GM18873 (cell line): ENCODE results near the gene TSHZ1.
"Not testable (repeated sequence)": the region's sequence is repeated elsewhere in the genome, so short reads cannot be mapped to it uniquely, and the experiment has no call there.

Experiments used
- ATAC-seq: cut with Tn5 transposase; IDR thresholded peaks from one replicate; pipeline ENCODE4 v1.9.1; 2021; ENCODE audit warnings: mild to moderate bottlenecking, moderate library complexity, moderate number of reproducible peaks; ENCODE audit not compliant: unreplicated experiment, low FRiP score

TSHZ1 gene

DNA sequence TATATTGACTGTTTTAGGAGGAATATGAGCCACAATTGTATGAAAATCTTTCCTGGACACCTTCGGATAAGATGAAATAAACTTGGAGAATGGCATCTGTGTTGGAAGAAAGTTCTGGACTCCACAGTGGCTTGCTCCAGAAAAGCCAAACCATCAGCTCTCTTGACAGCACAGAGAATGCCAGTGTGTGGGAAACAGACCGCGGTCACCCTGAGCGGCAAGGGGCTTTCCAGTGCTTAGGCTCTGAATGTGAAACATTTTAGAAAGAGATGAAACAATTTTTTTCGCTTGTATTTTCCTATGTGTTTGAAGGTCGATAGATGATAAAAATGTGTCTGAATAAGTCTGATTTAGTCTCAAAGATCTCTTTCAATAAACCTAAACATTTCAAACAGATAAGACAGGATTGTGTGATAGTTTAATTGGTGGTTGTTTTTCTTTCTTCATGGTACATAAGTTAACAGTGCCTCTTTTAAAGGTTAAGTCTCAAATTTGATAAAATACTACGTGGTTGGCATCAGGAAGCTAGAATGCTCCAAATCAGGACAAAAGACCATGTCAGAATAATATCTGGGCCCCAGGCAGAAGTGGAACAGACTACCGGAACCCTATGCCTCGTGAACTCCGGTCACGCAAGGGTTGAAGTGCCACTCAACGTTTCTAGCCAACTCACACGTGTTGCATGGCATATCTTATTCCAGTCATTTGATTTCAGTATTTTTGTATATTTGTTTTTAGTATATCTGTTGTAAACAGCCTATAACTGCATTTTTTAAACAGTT lies 30.6 kb upstream of the TSHZ1 start:
- no peak for ATAC-seq

DNA sequence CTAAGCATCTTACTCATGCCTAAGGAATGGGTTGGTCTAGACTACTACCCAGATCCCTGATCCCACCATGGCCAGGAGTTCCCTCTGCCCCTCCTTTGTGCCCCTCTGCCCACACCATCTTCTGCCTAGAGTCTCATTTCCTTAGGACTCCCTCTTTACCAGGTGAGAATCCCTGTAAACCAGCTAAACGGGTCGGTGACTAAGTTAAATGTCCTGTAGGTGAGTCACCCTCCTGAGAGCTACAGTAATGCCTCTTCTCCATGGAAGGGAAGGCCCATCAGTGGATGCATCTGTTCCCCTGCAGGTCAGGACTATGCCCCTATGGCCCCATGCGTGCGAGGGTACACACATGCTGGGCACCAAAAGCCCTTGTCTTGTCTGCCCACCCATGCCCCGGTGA lies 27.1 kb upstream of the TSHZ1 start:
- no peak for ATAC-seq

DNA sequence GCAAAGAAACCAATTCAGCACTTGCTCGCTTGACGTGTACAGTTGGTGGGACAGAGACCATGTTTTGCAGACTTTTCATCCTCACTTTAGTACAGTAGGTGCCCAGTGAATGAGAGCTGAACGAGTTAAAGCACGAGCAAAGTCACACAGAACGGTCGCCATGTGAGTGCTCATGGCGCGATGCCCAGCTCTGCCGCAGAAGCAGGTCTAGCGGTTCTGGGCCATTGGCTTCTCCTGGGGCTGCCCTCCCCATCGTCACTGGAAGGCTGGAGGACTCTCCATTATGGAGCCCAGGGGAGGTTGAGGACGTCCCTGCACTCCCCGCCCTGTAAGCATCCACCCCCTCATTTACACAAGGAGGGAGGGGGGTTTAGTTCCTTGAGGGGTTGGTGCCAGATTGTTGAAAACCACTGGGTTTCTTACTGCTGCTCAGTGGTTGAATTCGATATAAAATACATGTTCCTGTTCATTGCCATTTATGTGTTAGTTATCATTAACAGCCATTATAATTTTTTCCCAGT lies 26.6 kb upstream of the TSHZ1 start:
- ATAC-seq: no peak

- ATAC-seq: no peak
Measured at GRCh38 chr18:75185460-75185859, 25.1 kb upstream of the TSHZ1 start.

DNA sequence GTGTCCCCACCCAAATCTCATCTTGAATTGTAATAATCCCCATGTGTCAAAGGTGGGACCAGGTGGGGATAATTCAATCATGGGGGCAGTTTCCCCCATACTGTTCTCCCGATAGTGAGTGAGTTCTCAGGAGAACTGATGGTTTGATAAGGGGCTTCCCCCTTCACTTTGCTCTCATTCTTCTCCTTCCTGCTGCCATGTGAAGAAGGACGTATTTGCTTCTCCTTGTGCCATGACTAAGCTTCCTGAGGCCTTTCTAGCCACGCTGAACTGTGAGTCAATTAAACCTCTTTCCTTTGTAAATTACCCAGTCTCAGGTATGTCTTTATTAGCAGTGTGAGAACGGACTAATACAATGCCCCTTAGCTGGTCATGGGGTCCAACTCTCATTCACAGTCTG lies 22.9 kb upstream of the TSHZ1 start:
- ATAC-seq: not testable (repeated sequence)

DNA sequence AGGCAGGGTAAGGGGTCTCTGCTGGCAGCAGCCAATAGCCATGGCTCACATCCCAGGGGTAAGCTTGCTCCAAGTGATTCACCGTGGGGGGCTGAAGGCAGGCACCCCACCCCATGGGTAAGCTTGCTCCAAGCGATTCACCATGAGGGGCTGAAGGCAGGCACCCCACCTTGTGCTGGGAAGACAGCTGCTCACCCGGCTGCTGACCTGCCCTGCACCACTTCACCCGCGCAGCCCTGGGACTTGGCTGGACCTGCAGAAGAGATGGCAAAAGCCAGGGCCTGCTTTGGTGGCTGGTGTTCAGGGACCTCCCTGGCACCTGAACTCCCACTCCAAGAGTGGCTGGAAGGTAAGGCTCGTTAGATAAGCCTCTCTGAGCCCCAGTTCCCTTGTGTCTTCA lies 20.9 kb upstream of the TSHZ1 start:
- ATAC-seq: no peak

GRCh38 chr18:75192899-75193298 lies 17.7 kb upstream of the TSHZ1 start:
- no peak for ATAC-seq

DNA sequence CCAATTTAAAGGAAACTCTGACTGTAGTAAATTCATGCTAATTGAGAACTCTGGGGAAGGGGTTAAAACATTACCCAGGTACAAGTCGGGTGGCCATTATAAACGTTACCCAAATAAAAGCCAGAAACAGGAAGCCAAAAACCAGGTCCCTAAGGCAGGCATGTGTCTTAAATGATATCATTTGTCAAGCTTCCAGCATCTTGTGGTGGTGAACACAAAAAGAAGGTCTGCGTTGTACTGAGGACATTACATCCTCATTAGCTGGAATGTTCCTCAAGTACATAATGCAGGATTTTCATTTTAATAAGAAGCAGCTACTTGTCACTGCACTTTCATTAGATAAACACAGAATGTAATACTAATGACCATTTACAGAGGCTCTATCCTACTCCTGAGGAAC lies 12.6 kb upstream of the TSHZ1 start:
- ATAC-seq: no peak

GRCh38 chr18:75199327-75199726 lies 11.3 kb upstream of the TSHZ1 start:
- no peak for ATAC-seq

DNA sequence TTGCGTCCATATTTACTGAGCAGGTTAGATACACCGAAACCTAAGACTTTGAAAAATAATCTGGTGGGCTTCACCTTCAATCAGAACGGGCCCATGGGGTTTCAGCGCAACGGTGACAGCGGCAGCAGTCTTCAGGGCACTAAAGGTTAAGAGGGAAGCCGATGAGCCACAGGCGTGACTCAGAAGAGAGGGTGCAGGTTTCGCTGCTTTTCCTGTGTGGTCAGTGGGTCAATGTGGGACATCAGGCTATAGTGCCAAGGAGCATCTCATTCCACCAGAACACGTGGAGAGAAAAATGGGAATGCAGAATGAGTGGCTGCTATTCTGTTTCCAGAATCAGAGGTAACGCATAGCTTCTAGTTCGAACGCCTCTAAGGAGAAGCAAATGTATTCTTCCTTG lies 10.5 kb upstream of the TSHZ1 start:
- no peak for ATAC-seq

- ATAC-seq: no peak
Measured at GRCh38 chr18:75200605-75201280, 9.9 kb upstream of the TSHZ1 start.

GRCh38 chr18:75201282-75202270 lies 9.0 kb upstream of the TSHZ1 start:
- ATAC-seq: no peak

DNA sequence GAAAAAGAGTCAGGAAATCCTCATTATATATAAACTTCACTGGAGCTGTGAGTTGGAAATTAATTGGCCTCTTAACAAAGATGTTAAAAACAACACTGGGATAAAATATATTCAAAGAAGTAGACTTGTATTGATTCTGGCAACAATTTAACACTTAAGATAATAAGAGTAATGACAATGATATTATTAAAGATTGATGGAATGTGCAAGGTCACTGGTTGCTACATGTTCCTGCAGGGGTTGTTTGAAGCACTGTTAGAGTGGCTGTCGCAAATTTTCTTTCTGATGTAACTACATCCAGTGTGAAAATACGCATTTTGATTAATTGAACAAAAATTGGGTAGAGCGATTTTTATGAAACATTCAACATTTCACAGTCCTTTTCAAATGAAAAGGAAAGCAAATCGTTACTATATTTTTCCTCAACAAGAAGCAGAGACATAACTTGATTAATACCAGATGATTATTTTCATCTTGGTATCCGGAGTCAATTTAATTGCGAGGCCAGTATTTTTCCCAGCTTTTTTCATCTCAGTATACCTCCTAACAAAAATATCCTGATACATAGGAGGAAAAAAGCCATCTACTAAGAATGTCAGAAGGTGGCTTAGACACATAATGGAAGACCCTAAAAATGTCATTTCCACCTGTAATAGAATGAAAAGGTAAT lies 7.8 kb upstream of the TSHZ1 start:
- ATAC-seq: no peak

- no peak for ATAC-seq
Measured at GRCh38 chr18:75203416-75204268, 7.0 kb upstream of the TSHZ1 start.

DNA sequence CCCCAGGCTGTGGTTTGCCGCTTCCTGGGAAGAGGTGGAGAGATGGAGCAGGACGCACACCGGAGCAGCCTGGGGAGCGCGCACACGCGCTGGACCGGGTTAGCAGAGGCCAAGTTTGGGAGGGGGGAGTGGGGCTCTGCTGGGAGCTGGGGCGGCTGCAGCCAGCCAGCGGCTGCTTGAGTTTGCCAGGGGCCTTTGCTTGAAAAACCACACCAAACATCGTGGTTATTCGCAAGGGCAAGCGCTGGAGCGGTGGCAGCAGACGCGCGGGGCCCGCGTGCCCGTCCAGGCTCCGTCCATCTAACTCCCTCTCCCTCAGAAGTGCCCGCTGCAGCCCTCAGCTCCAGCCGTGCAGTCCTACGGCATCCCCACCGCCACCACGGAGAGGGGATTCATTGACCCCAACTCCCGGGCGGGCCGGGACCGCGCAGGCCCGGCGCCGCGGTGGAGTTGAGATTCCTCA lies 6.3 kb upstream of the TSHZ1 start:
- no peak for ATAC-seq

GRCh38 chr18:75204732-75205513 lies 5.7 kb upstream of the TSHZ1 start:
- no peak for ATAC-seq

GRCh38 chr18:75205514-75206132 lies 5.0 kb upstream of the TSHZ1 start:
- ATAC-seq: no peak
